GM12878 (cell line): ENCODE measurements around the gene MAGEA9. TPM values are rescaled to one million over a fixed set of nuclear protein-coding genes. Genes with fewer than 3 reads are reported as not detected.

Experiments used
- BMI1 ChIP-seq: fragments of 450-650 bp; IDR thresholded peaks from 2 replicates; pipeline ENCODE4 v1.6.1; 2016; ENCODE audit warnings: mild to moderate bottlenecking, moderate library complexity, borderline replicate concordance
- E2F8 ChIP-seq: fragments of 450-650 bp; IDR thresholded peaks from 2 replicates; pipeline ENCODE4 v1.6.1; 2018; ENCODE audit warnings: mild to moderate bottlenecking, low read depth, moderate library complexity; ENCODE audit not compliant: partially characterized antibody
- KLF5 ChIP-seq: fragments of 450-650 bp; IDR thresholded peaks from 2 replicates; pipeline ENCODE4 v1.6.1; 2014; ENCODE audit warnings: mild to moderate bottlenecking; ENCODE audit not compliant: partially characterized antibody
- MXI1 ChIP-seq: fragments of 150-350 bp; IDR thresholded peaks from 2 replicates; pipeline ENCODE4 v1.6.1; 2011; ENCODE audit warnings: low read depth, mild to moderate bottlenecking, inconsistent platforms, low read length, improper control_type of control experiment
- PAX8 ChIP-seq: fragments of 450-650 bp; IDR thresholded peaks from 2 replicates; pipeline ENCODE4 v1.6.1; 2017; ENCODE audit warnings: mild to moderate bottlenecking, moderate library complexity
- PKNOX1 ChIP-seq: fragments of 450-650 bp; IDR thresholded peaks from 2 replicates; pipeline ENCODE4 v1.6.1; 2016; ENCODE audit warnings: mild to moderate bottlenecking
- RBBP5 ChIP-seq: fragments of 200-600 bp; sonication (generic); conservative IDR thresholded peaks from 2 replicates; pipeline ENCODE4 v1.6.1; 2016
- SKIL ChIP-seq: fragments of 450-650 bp; IDR thresholded peaks from 2 replicates; pipeline ENCODE4 v1.6.1; 2017; ENCODE audit warnings: mild to moderate bottlenecking, low read depth, inconsistent platforms; ENCODE audit not compliant: poor library complexity, severe bottlenecking
- TARDBP ChIP-seq: IDR thresholded peaks from 2 replicates; pipeline ENCODE4 v1.6.1; 2016; ENCODE audit warnings: borderline replicate concordance
- ZBTB11 ChIP-seq: fragments of 450-650 bp; formaldehyde crosslinking; IDR thresholded peaks from 2 replicates; pipeline ENCODE4 v1.5.0; 2022; ENCODE audit warnings: mild to moderate bottlenecking, missing genetic modification characterization
- ZNF24 ChIP-seq: fragments of 450-650 bp; IDR thresholded peaks from 2 replicates; pipeline ENCODE4 v1.6.1; 2017; ENCODE audit warnings: antibody characterized with exemption, mild to moderate bottlenecking
- ZZZ3 ChIP-seq: IDR thresholded peaks from 2 replicates; pipeline ENCODE4 v1.6.1; 2011; ENCODE audit warnings: low read depth; ENCODE audit not compliant: control insufficient read depth, insufficient read length
- polyA plus RNA-seq, 11 experiments: library from polyadenylated mRNA; depleted of rRNA in 4 of 11; unstranded in 6 of 11; stranded (reverse) in 5 of 11; fragments of >200 nt; fragmentation: Nextera tagmentation in 4 of 11; fragmentation: Illumina TruSeq in 1 of 11; extraction: Ambion mirVana in 4 of 11; extraction: Trizol in 1 of 11; gene quantifications; 1 replicate in 1 of 11; 2 replicates in 10 of 11; pipeline versions ENCODE4 v1.2.1 to v1.2.3, GENCODE V29; 2011 to 2016; ENCODE audit warnings: inconsistent platforms in 2 of 11, missing spikeins in 2 of 11, low read depth in 1 of 11
- total RNA-seq, 4 experiments: library from RNA; depleted of rRNA in 3 of 4; stranded (reverse); fragments of >200 nt in 3 of 4; fragmentation: Illumina TruSeq in 1 of 4; extraction: Trizol in 1 of 4; gene quantifications; 2 replicates each; pipeline versions ENCODE4 v1.2.1 to v1.2.3, GENCODE V29; 2013 to 2021
- TF ChIP-seq, protein P1 (sequence below): fragments of 450-650 bp; formaldehyde crosslinking; IDR thresholded peaks from 2 replicates; pipeline ENCODE4 v1.4.0; 2022; ENCODE audit warnings: mild to moderate bottlenecking, moderate library complexity
- TF ChIP-seq, protein P2 (sequence below): fragments of 450-650 bp; IDR thresholded peaks from 2 replicates; pipeline ENCODE4 v1.6.1; 2017; ENCODE audit warnings: antibody characterized with exemption, mild to moderate bottlenecking, moderate library complexity

Gene MAGEA9
- total and polyA plus RNA-seq, 10 of the 15 experiments (the other 5 are each of a cell fraction or from before 2014, with no cell fraction given), result not detected

DNA sequence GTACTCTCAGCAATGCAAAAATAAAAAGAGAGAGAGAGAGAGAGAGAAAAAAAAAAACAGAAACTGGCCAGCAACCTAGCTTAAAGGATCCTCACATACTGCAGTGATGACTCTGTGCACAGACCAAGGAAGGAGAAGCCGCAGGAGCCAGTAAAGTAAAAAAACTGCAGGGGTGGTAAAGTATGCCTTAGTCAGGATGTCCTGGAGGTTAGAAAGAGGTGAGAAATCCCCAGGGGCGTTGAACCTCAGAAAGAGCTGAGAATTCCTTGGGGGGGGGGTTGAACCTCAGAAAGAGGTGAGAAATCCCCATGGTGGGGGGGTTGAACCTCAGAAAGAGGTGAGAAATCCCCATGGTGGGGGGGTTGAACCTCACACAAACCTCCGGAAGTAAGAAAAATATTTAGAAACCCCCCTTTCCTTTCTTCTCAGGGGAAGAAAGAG lies 48.0 kb downstream of the MAGEA9 start (continued):
- TF ChIP-seq SKIL, result peak; percentile 56
- TF ChIP-seq ZBTB11 (CRISPR knock-in tag), result no peak
- no peak for TF ChIP-seq ZZZ3
- no peak for TF ChIP-seq MXI1
- no peak for TF ChIP-seq E2F8
- TF ChIP-seq KLF5, result no peak
- TF ChIP-seq PKNOX1, result no peak
- TF ChIP-seq, protein P1, sequence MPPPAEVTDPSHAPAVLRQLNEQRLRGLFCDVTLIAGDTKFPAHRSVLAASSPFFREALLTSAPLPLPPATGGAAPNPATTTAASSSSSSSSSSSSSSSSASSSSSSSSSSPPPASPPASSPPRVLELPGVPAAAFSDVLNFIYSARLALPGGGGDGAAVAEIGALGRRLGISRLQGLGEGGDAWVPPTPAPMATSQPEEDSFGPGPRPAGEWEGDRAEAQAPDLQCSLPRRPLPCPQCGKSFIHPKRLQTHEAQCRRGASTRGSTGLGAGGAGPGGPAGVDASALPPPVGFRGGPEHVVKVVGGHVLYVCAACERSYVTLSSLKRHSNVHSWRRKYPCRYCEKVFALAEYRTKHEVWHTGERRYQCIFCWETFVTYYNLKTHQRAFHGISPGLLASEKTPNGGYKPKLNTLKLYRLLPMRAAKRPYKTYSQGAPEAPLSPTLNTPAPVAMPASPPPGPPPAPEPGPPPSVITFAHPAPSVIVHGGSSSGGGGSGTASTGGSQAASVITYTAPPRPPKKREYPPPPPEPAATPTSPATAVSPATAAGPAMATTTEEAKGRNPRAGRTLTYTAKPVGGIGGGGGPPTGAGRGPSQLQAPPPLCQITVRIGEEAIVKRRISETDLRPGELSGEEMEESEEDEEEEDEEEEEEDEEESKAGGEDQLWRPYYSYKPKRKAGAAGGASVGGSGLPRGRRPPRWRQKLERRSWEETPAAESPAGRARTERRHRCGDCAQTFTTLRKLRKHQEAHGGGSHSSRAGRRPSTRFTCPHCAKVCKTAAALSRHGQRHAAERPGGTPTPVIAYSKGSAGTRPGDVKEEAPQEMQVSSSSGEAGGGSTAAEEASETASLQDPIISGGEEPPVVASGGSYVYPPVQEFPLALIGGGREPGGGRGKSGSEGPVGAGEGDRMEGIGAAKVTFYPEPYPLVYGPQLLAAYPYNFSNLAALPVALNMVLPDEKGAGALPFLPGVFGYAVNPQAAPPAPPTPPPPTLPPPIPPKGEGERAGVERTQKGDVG (CRISPR knock-in tag), result no peak
- TF ChIP-seq RBBP5, result no peak
- no peak for TF ChIP-seq PAX8
- TF ChIP-seq ZNF24, result no peak
- TF ChIP-seq BMI1, result no peak
- TF ChIP-seq, protein P2, sequence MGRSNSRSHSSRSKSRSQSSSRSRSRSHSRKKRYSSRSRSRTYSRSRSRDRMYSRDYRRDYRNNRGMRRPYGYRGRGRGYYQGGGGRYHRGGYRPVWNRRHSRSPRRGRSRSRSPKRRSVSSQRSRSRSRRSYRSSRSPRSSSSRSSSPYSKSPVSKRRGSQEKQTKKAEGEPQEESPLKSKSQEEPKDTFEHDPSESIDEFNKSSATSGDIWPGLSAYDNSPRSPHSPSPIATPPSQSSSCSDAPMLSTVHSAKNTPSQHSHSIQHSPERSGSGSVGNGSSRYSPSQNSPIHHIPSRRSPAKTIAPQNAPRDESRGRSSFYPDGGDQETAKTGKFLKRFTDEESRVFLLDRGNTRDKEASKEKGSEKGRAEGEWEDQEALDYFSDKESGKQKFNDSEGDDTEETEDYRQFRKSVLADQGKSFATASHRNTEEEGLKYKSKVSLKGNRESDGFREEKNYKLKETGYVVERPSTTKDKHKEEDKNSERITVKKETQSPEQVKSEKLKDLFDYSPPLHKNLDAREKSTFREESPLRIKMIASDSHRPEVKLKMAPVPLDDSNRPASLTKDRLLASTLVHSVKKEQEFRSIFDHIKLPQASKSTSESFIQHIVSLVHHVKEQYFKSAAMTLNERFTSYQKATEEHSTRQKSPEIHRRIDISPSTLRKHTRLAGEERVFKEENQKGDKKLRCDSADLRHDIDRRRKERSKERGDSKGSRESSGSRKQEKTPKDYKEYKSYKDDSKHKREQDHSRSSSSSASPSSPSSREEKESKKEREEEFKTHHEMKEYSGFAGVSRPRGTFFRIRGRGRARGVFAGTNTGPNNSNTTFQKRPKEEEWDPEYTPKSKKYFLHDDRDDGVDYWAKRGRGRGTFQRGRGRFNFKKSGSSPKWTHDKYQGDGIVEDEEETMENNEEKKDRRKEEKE, result no peak
- no peak for TF ChIP-seq TARDBP
